C4-2B (cell line): ENCODE results near the gene ACAP3.

Source experiments
- H3K27ac ChIP-seq: fragments of 450-650 bp; 2 replicates; pipeline ENCODE4 v1.5.1; 2017
- CTCF ChIP-seq: fragments of 450-650 bp; conservative IDR thresholded peaks from 2 replicates; pipeline ENCODE4 v1.5.1; 2017; ENCODE audit warnings: mild to moderate bottlenecking
- ZFX ChIP-seq: fragments of 450-650 bp; IDR thresholded peaks from 2 replicates; pipeline ENCODE4 v1.6.1; 2017

ACAP3 gene

DNA sequence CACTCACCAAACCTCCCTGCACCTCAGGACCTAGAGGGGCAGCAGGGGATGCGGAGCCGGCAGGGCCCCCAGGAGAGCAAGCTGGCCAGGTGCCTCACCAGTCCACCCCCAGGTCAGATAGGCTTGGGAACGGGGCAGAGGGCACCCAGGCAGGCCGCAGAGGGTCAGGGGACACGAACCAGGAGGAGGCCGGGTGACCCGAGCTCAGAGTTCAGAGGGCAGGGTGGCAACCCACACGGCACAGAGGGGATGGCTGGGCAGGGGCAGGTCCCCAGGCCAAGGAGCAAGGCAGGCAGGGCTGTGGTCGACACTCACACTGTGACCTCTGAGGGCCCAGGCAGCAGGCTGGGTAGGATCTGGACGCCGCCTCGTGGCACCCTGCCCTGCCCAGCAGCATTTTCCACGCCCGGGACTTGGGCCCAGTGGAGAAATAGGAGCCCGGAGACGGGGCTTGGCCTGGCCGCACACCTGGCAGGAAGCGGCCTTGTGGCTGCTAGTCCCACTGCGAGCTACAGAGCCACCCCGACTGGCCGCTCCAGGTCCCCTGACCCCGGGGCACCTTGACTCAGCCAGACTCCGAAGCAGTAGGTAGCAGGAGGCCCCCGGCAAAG is 36.2 kb upstream of the ACAP3 start:
- TF ChIP-seq ZFX (peak; percentile 76; the same call in 1 of the 2 replicates), CTCF (no peak)
- peak overlapping the region; percentile 99 for H3K27ac ChIP-seq

GRCh38 chr1:1342584-1343115 is 34.9 kb upstream of the ACAP3 start:
- peak overlapping the region; percentile 99 for H3K27ac ChIP-seq
- no peak for TF ChIP-seq ZFX
- no peak for TF ChIP-seq CTCF

GRCh38 chr1:1342061-1342562 is 34.4 kb upstream of the ACAP3 start:
- no peak overlapping the region for H3K27ac ChIP-seq

DNA sequence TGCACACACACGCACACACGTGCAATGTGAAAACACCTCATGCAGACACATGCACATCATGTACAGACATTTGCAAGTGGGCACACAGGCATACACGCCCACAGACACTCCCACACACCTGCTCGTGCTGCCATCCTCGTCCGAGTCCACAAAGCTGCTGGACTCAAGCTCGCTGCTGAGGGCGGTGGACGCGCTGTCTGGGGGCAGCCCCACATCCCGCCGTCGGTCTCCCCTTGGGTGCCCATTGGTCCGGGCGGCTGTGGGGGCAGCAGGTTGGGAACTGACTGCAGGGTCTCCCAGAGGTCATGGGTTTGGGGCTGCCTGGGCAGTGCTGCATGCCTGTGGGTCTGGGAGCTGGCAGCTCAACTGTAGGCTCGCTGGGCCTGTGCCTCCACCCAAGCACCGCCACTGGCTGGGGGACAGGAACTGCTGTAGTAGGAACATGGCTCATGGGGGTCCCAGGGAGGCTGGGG is 33.9 kb upstream of the ACAP3 start:
- H3K27ac ChIP-seq: no peak overlapping the region
- TF ChIP-seq ZFX (no peak), CTCF (no peak)

More at GRCh38 chr1:1342061-1342562, 34.4 kb upstream of the ACAP3 start:
- no peak for TF ChIP-seq CTCF
- no peak for TF ChIP-seq ZFX

GRCh38 chr1:1340791-1341548 is 33.2 kb upstream of the ACAP3 start:
- TF ChIP-seq ZFX (no peak), CTCF (no peak)
- no peak overlapping the region for H3K27ac ChIP-seq

- TF ChIP-seq CTCF: no peak
- H3K27ac ChIP-seq: no peak overlapping the region
Observed at GRCh38 chr1:1340185-1340584, 32.5 kb upstream of the ACAP3 start.

DNA sequence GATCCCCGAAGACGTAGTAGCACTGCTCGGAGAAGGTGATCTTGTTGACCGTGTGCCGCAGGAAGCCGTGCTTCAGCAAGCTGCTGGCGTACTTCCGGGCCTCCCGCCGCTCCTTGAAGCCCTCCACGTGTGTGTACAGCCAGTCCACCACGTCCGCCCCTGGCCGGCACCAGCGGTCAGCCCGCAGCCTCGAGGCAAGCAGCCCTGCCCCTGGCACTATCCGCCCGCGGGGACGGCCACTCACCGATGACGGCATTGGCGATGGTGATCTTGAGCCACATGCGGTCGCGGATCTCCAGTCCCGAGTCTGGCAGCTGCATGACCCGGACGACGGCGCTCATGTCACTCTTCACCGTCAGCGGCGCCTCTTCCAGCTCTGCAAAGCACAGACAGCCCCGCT is 30.5 kb upstream of the ACAP3 start:
- no peak for TF ChIP-seq ZFX
- TF ChIP-seq CTCF: no peak
- H3K27ac ChIP-seq: no peak overlapping the region
